ENCODE data around the gene RPL9. TPM values are rescaled to one million over a fixed set of nuclear protein-coding genes. Genes with fewer than 3 reads are reported as not detected.
A peak's percentile ranks its signal among the peaks of the same experiment; 100 is the strongest.

RPL9 gene
- total and polyA plus RNA-seq, 10 donors = 1,133 to 6,391 (median 3,095) TPM

GRCh38 chr4:39450618-39451017 lies 8.1 kb downstream of the RPL9 start:
- H3K27me3 ChIP-seq (replicated peaks in 1 of 7) = peaks cover 0 to 4% (median 0%) of the 10 kb centered on the region in 7 donors
- no peak for TF ChIP-seq POLR2A (IDR thresholded peaks at IDR 0.05)
- TF ChIP-seq, protein P1, sequence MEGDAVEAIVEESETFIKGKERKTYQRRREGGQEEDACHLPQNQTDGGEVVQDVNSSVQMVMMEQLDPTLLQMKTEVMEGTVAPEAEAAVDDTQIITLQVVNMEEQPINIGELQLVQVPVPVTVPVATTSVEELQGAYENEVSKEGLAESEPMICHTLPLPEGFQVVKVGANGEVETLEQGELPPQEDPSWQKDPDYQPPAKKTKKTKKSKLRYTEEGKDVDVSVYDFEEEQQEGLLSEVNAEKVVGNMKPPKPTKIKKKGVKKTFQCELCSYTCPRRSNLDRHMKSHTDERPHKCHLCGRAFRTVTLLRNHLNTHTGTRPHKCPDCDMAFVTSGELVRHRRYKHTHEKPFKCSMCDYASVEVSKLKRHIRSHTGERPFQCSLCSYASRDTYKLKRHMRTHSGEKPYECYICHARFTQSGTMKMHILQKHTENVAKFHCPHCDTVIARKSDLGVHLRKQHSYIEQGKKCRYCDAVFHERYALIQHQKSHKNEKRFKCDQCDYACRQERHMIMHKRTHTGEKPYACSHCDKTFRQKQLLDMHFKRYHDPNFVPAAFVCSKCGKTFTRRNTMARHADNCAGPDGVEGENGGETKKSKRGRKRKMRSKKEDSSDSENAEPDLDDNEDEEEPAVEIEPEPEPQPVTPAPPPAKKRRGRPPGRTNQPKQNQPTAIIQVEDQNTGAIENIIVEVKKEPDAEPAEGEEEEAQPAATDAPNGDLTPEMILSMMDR (IDR thresholded peaks at IDR 0.05 in 8 of 11, conservative IDR thresholded peaks at IDR 0.05 in 3 of 11) = no peak
- no peak for TF ChIP-seq POLR2AphosphoS5 (IDR thresholded peaks at IDR 0.05)
- WGBS, 5 donors = 39 to 90% (median 68%) methylated on average over 2 of the region's 2 CpGs
- peak overlapping the region in 1 of 8 donors; percentile 7 for H3K27ac ChIP-seq
- intact Hi-C loops (cut with DNase I; ENCODE audit: low total_unique reads) = no loop called here
- no peak overlapping the region for H3K4me3 ChIP-seq
- no peak for DNase-seq
- peaks cover 6 to 68% (median 50%) of the 10 kb centered on the region in 6 donors for H3K36me3 ChIP-seq
- H3K9me3 ChIP-seq = no peaks in the 10 kb centered on the region
- peaks cover 6 to 28% (median 21%) of the 10 kb centered on the region in 6 donors for H3K4me1 ChIP-seq

DNA sequence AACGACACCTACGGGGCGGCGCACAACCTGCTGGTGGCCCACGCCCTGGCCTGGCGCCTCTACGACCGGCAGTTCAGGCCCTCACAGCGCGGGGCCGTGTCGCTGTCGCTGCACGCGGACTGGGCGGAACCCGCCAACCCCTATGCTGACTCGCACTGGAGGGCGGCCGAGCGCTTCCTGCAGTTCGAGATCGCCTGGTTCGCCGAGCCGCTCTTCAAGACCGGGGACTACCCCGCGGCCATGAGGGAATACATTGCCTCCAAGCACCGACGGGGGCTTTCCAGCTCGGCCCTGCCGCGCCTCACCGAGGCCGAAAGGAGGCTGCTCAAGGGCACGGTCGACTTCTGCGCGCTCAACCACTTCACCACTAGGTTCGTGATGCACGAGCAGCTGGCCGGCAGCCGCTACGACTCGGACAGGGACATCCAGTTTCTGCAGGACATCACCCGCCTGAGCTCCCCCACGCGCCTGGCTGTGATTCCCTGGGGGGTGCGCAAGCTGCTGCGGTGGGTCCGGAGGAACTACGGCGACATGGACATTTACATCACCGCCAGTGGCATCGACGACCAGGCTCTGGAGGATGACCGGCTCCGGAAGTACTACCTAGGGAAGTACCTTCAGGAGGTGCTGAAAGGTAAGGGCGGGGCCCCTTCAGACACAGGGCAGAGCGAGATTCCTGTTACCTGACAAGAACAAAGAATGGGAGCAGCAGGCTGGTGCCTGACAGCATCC lies 11.7 kb downstream of the RPL9 start:
- TF ChIP-seq, protein P1 (IDR thresholded peaks at IDR 0.05 in 8 of 11, conservative IDR thresholded peaks at IDR 0.05 in 3 of 11) = peak in 9 of 11 experiments; percentile 16 to 53 (median 26)
- TF ChIP-seq POLR2A (IDR thresholded peaks at IDR 0.05) (no peak), POLR2AphosphoS5 (IDR thresholded peaks at IDR 0.05) (peak; percentile 52 to 83 (median 76))
- Histone ChIP-seq H3K4me3 (peak overlapping the region; percentile 14 to 68 (median 36)), H3K4me1 (peaks cover 4 to 18% (median 13%) of the 10 kb centered on the region in 6 donors), H3K27ac (peak overlapping the region in 7 of 8 donors; percentile 3 to 71 (median 51)), H3K36me3 (peaks cover 0 to 32% (median 14%) of the 10 kb centered on the region in 6 donors), H3K9me3 (no peaks in the 10 kb centered on the region), H3K27me3 (replicated peaks in 1 of 7) (peaks cover 0 to 4% (median 0%) of the 10 kb centered on the region in 7 donors)
- 9 to 22% (median 13%) methylated on average over 20 to 61 of the region's 61 CpGs for WGBS, 5 donors
- DNase-seq = peak; percentile 92
- intact Hi-C loops (cut with DNase I; ENCODE audit: low total_unique reads) = no loop called here

DNA sequence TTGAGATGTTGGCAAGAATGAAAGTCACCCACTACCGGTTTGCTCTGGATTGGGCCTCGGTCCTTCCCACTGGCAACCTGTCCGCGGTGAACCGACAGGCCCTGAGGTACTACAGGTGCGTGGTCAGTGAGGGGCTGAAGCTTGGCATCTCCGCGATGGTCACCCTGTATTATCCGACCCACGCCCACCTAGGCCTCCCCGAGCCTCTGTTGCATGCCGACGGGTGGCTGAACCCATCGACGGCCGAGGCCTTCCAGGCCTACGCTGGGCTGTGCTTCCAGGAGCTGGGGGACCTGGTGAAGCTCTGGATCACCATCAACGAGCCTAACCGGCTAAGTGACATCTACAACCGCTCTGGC lies 12.3 kb downstream of the RPL9 start:
- Histone ChIP-seq H3K27me3 (replicated peaks in 1 of 7) (peaks cover 0 to 4% (median 0%) of the 10 kb centered on the region in 7 donors), H3K4me3 (peak overlapping the region in 4 of 8 donors; percentile 36 to 68 (median 42)), H3K4me1 (peaks cover 4 to 18% (median 13%) of the 10 kb centered on the region in 6 donors), H3K9me3 (no peaks in the 10 kb centered on the region), H3K27ac (peak overlapping the region in 6 of 8 donors; percentile 3 to 71 (median 52)), H3K36me3 (peaks cover 0 to 27% (median 8%) of the 10 kb centered on the region in 6 donors)
- 85 to 92% (median 90%) methylated on average over 15 to 20 of the region's 20 CpGs for WGBS, 5 donors
- intact Hi-C loops (cut with DNase I; ENCODE audit: low total_unique reads) = no loop called here
- DNase-seq = no peak
- TF ChIP-seq, protein P1 (IDR thresholded peaks at IDR 0.05 in 8 of 11, conservative IDR thresholded peaks at IDR 0.05 in 3 of 11) = no peak
- no peak for TF ChIP-seq POLR2A (IDR thresholded peaks at IDR 0.05)
- TF ChIP-seq POLR2AphosphoS5 (IDR thresholded peaks at IDR 0.05) = no peak

DNA sequence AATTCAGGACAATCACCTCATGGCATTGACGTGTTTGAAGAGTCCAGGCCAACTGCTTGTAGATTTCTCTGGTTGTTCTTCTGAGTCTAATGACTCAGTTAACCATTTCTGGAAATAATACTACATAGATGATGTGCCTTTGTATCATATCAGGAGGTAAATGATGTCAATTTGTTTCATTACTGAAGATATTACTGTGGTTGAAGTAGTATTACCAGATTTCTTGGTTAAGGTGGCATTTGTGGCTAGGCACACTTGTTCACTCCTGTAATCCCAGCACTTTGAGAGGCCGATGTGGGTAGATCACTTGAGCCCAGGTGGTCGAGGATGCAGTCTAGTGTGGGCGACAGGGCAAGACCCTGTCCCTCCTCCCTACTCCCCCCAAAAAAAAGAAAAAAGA lies 15.7 kb downstream of the RPL9 start:
- peaks cover 0 to 4% (median 0%) of the 10 kb centered on the region in 7 donors for H3K27me3 ChIP-seq (replicated peaks in 1 of 7)
- intact Hi-C loops (cut with DNase I; ENCODE audit: low total_unique reads) = no loop called here
- no peaks in the 10 kb centered on the region for H3K9me3 ChIP-seq
- DNase-seq = no peak
- H3K4me1 ChIP-seq = peaks cover 4 to 17% (median 13%) of the 10 kb centered on the region in 6 donors
- no peak overlapping the region for H3K4me3 ChIP-seq
- no peaks in the 10 kb centered on the region for H3K36me3 ChIP-seq
- H3K27ac ChIP-seq = no peak overlapping the region
- TF ChIP-seq, protein P1 (IDR thresholded peaks at IDR 0.05 in 8 of 11, conservative IDR thresholded peaks at IDR 0.05 in 3 of 11) = no peak
- TF ChIP-seq POLR2A (IDR thresholded peaks at IDR 0.05) (no peak), POLR2AphosphoS5 (IDR thresholded peaks at IDR 0.05) (no peak)
- 69 to 86% (median 72%) methylated on average over 4 of the region's 4 CpGs for WGBS, 5 donors
